Measurements from ENCODE around the gene APOA1. TPM values are rescaled to one million over a fixed set of nuclear protein-coding genes. Genes with fewer than 3 reads are reported as not detected.
"Not testable (repeated sequence)": the region's sequence is repeated elsewhere in the genome, so short reads cannot be mapped to it uniquely, and the experiment has no call there.

The APOA1 gene
- total and polyA plus RNA-seq, 2 of the 4 experiments (the other 2 are of a cell fraction) = 0.18 to 0.89 TPM

- TF ChIP-seq USF2 (IDR thresholded peaks at IDR 0.05; ENCODE audit: low read depth, low read length) (no peak), MAFK (IDR thresholded peaks at IDR 0.05; ENCODE audit: low read depth, low read length) (no peak)
Measured at GRCh38 chr11:116835042-116835772, 2.2 kb downstream of the APOA1 start (continued).

- H4K20me1 ChIP-seq (ENCODE audit: insufficient read depth, low read length); H2BK120ac ChIP-seq (ENCODE audit: low read depth, low read length); H4K5ac ChIP-seq (ENCODE audit: low read depth, low read length); DNase-seq; H3K4me2 ChIP-seq (ENCODE audit: low read depth, low read length); H4K8ac ChIP-seq (ENCODE audit: low read depth in 2 of 2, low read length in 2 of 2); H4K91ac ChIP-seq (ENCODE audit: insufficient read depth, low read depth, low read length); H3K14ac ChIP-seq (replicated peaks; ENCODE audit: low read depth, low read length); ATAC-seq (ENCODE audit: low read depth); POLR2A ChIA-PET (ENCODE audit: unreplicated experiment); H2BK5ac ChIP-seq (ENCODE audit: low read depth, low read length, poor library complexity, severe bottlenecking); H3K18ac ChIP-seq (ENCODE audit: low read depth, low read length); H3K9me1 ChIP-seq (ENCODE audit: insufficient read depth, low read length); BruUV-seq (replicated peaks); in situ Hi-C loops (cut with MboI; ENCODE audit: low sequenced_read_pairs); H3K4ac ChIP-seq (ENCODE audit: low read depth, low read length); H3K9me3 ChIP-seq (ENCODE audit: control insufficient read depth, insufficient read depth, low read length); H2BK20ac ChIP-seq (ENCODE audit: low read depth, low read length); CTCF ChIA-PET; H3K56ac ChIP-seq (ENCODE audit: extremely low read depth, insufficient read depth, low read length); H2AFZ ChIP-seq (replicated peaks; ENCODE audit: low read length, poor library complexity); H3K4me3 ChIP-seq (ENCODE audit: insufficient read depth, low read depth, low read length); intact Hi-C loops (cut with micrococcal nuclease); H3K79me1 ChIP-seq (ENCODE audit: low read depth in 1 of 2, low read length in 2 of 2); H3K9ac ChIP-seq (ENCODE audit: low read depth, low read length); dilution Hi-C loops (cut with HindIII; ENCODE audit: low sequenced_read_pairs, unreplicated experiment); H2BK15ac ChIP-seq (ENCODE audit: low read depth, low read length); H3K27ac ChIP-seq (ENCODE audit: insufficient read depth, low read length); H3K27me3 ChIP-seq (ENCODE audit: control insufficient read depth, insufficient read depth, low read length); H3K4me1 ChIP-seq (ENCODE audit: control insufficient read depth, insufficient read depth, low read length); H3K23ac ChIP-seq (ENCODE audit: low read depth, low read length); H3K36me3 ChIP-seq (ENCODE audit: control insufficient read depth, insufficient read depth, low read length): not testable (repeated sequence)
- 100% methylated on average over 1 of the region's 13 CpGs; no CpG with 5 or more reads in 1 of the 2 experiments for WGBS, 2 experiments (ENCODE audit: extremely low coverage in 2 of 2, insufficient read length in 1 of 2)
- Histone ChIP-seq H2AK5ac (ENCODE audit: low read depth, low read length) (0 out of 2 replicates have a peak overlapping the region, but pooled peaks have one; percentile 16), H2AK9ac (replicated peaks; ENCODE audit: low read depth, low read length, poor library complexity) (peak overlapping the region; percentile 33)
Measured at GRCh38 chr11:116834535-116835041, 2.8 kb downstream of the APOA1 start.

All from IMR-90 (cell line).